Parathyroid adenoma (tissue), 2 donors: ENCODE results near the gene ASB5.

Experiments used
- H2AFZ ChIP-seq: fragments of 300-600 bp; sonication (generic); one replicate; pipeline ENCODE4 v1.7.0; 2017; ENCODE audit warnings: antibody characterized with exemption, mild to moderate bottlenecking
- H3K27ac ChIP-seq: fragments of 300-600 bp; sonication (generic); one replicate; pipeline ENCODE4 v1.7.0; 2017
- H3K27me3 ChIP-seq: fragments of 300-600 bp; sonication (generic); one replicate; pipeline ENCODE4 v1.7.0; 2017; ENCODE audit warnings: low read length; ENCODE audit not compliant: control insufficient read depth, insufficient read depth
- H3K36me3 ChIP-seq: fragments of 300-600 bp; sonication (generic); one replicate; pipeline ENCODE4 v1.7.0; 2017; ENCODE audit warnings: low read length; ENCODE audit not compliant: control insufficient read depth, insufficient read depth
- H3K4me1 ChIP-seq: fragments of 300-600 bp; sonication (generic); one replicate; pipeline ENCODE4 v1.7.0; 2017; ENCODE audit warnings: control low read depth
- H3K4me2 ChIP-seq: fragments of 300-600 bp; sonication (generic); one replicate; pipeline ENCODE4 v1.7.0; 2017; ENCODE audit warnings: low read length
- H3K4me3 ChIP-seq: fragments of 300-600 bp; sonication (generic); one replicate; pipeline ENCODE4 v1.7.0; 2017; ENCODE audit warnings: low read depth, low read length
- H3K79me2 ChIP-seq: fragments of 300-600 bp; sonication (generic); one replicate; pipeline ENCODE4 v1.7.0; 2017; ENCODE audit warnings: control low read depth
- H3K9ac ChIP-seq: fragments of 300-600 bp; sonication (generic); one replicate; pipeline ENCODE4 v1.7.0; 2017; ENCODE audit warnings: mild to moderate bottlenecking
- H3K9me3 ChIP-seq: fragments of 300-600 bp; sonication (generic); one replicate; pipeline ENCODE4 v1.7.0; 2017; ENCODE audit warnings: low read length; ENCODE audit not compliant: control insufficient read depth
- TF ChIP-seq, protein P1 (sequence below): fragments of 300-600 bp; sonication (generic); IDR thresholded peaks from one replicate; pipeline ENCODE4 v1.7.0; 2017; ENCODE audit warnings: antibody characterized with exemption, mild to moderate bottlenecking
- donor health status: primary hyperparathyroidism.

The ASB5 gene

GRCh38 chr4:176198316-176198903, 70.6 kb downstream of the ASB5 start:
- H2AFZ ChIP-seq, result no peak overlapping the region
- H3K4me2 ChIP-seq, result no peak overlapping the region
- H3K36me3 ChIP-seq, result no peaks in the 10 kb centered on the region
- H3K79me2 ChIP-seq, result no peaks in the 10 kb centered on the region
- no peaks in the 10 kb centered on the region for H3K4me1 ChIP-seq
- no peak overlapping the region for H3K27ac ChIP-seq
- H3K9me3 ChIP-seq, result peaks cover 5% of the 10 kb centered on the region
- H3K4me3 ChIP-seq, result no peak overlapping the region
- TF ChIP-seq, protein P1, sequence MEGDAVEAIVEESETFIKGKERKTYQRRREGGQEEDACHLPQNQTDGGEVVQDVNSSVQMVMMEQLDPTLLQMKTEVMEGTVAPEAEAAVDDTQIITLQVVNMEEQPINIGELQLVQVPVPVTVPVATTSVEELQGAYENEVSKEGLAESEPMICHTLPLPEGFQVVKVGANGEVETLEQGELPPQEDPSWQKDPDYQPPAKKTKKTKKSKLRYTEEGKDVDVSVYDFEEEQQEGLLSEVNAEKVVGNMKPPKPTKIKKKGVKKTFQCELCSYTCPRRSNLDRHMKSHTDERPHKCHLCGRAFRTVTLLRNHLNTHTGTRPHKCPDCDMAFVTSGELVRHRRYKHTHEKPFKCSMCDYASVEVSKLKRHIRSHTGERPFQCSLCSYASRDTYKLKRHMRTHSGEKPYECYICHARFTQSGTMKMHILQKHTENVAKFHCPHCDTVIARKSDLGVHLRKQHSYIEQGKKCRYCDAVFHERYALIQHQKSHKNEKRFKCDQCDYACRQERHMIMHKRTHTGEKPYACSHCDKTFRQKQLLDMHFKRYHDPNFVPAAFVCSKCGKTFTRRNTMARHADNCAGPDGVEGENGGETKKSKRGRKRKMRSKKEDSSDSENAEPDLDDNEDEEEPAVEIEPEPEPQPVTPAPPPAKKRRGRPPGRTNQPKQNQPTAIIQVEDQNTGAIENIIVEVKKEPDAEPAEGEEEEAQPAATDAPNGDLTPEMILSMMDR, result no peak
- H3K27me3 ChIP-seq, result no peaks in the 10 kb centered on the region
- H3K9ac ChIP-seq, result no peak overlapping the region

DNA sequence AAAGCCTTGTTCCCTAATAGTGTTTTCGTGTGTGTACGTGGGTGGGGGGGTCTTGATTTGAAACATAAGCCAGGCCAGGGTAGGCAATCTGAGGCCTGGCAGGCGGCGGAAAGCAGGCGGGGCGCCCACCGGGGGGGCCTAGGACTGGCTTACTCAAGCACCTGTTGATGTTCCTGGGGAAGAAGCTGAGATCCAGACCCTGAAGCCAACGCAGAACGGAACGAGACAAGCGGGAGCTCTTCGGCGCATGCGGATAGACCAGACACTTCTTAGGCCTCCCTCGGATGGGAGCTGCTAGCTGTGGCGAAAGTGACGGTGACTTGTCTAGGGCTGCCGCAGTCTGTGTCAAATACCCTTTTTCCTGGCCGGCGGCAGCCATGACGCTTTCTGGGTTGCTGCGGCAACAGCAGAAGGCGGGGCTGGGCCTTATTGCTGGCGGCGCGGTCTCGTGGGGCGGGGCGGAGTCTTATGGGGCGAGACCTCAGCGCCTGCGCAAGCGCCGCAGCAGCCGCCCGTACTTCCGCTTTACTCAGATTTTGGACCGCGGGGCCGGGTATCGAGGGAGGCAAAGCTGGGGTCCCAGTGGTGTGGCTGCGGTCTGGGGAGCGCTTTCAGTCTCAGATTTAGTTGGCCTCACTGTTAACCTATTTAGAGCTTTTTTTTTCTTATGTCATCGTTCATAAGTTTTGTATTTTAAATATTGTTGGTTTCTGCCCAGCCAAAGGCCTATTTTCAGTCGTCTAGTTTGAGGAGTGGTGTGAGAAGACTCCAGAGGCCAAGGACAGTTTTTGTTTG, 73.6 kb downstream of the ASB5 start, which contains the start of gene SPATA4:
Gene SPATA4, minus strand, starts transcription at position 402 of the 795 bp plus-strand sequence. Its CDS starts 23 bp downstream, at position 379.
- Histone ChIP-seq H3K9me3 (peaks cover 5% of the 10 kb centered on the region), H3K4me1 (no peaks in the 10 kb centered on the region), H3K9ac (no peak within 1 kb of the TSS), H3K4me2 (peak within 1 kb of the TSS; percentile 76), H3K27ac (peak within 1 kb of the TSS; percentile 65), H2AFZ (peak within 1 kb of the TSS; percentile 91), H3K36me3 (no peaks in the 10 kb centered on the region), H3K79me2 (no peaks in the 10 kb centered on the region), H3K4me3 (peak within 1 kb of the TSS; percentile 74), H3K27me3 (no peaks in the 10 kb centered on the region)
- TF ChIP-seq, protein P1, result no peak

DNA sequence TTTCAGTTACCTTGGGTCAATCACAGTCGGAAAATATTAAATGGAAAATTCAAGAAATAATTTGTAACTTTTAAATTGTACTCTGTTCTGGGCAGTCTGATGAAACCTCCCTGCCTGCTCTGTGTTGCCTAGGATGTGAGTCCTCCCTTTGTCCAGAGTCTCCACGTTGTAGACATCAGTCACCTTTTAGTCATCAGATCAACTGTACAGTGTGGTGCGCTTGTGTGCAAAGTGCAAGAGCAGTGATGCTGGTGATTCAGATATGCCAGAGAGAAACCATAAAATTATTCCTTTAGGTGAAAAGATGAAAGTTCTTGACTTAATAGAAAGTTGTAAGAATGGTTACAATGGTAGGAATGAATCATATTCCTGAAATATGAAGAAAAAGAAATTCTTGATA, 75.1 kb downstream of the ASB5 start:
- no peaks in the 10 kb centered on the region for H3K27me3 ChIP-seq
- no peaks in the 10 kb centered on the region for H3K79me2 ChIP-seq
- no peak overlapping the region for H2AFZ ChIP-seq
- H3K4me2 ChIP-seq, result no peak overlapping the region
- no peaks in the 10 kb centered on the region for H3K4me1 ChIP-seq
- H3K9ac ChIP-seq, result no peak overlapping the region
- TF ChIP-seq, protein P1, result no peak
- H3K4me3 ChIP-seq, result no peak overlapping the region
- no peak overlapping the region for H3K27ac ChIP-seq
- H3K9me3 ChIP-seq, result peaks cover 5% of the 10 kb centered on the region
- no peaks in the 10 kb centered on the region for H3K36me3 ChIP-seq

DNA sequence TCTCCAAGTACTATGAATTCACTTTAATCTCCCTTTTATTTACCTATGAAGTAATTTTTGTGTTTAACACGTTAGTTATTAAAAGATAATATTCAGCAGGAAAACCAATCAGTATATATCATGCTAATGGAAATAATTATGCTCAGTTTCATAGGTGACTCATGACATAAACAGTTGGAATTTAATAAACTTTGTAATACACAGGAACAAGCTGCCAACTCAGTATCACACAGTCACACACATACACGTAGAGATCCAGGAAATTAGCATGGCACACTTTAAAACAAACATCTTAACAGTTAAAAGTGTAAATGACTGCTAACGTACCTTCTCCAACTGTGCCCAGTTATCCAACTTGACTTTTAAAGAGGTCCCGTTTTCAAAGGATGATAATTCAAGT, 75.9 kb downstream of the ASB5 start:
- no peaks in the 10 kb centered on the region for H3K36me3 ChIP-seq
- H3K9ac ChIP-seq, result no peak overlapping the region
- no peaks in the 10 kb centered on the region for H3K27me3 ChIP-seq
- H3K4me2 ChIP-seq, result no peak overlapping the region
- no peaks in the 10 kb centered on the region for H3K79me2 ChIP-seq
- no peak overlapping the region for H3K4me3 ChIP-seq
- TF ChIP-seq, protein P1, result no peak
- no peaks in the 10 kb centered on the region for H3K4me1 ChIP-seq
- H3K27ac ChIP-seq, result no peak overlapping the region
- H2AFZ ChIP-seq, result no peak overlapping the region
- peaks cover 5% of the 10 kb centered on the region for H3K9me3 ChIP-seq
